Endothelial cell of umbilical vein (primary cell): Measurements from ENCODE around the gene SOCS3. TPM values are rescaled to one million over a fixed set of nuclear protein-coding genes. Genes with fewer than 3 reads are reported as not detected.

Experiments
- BruUV-seq: library from RNA; stranded (reverse); fragments of 400-500 nt; replicated peaks from 2 replicates; lab custom pipeline; 2021; lab: Mats Ljungman, UMichigan
- CTCF ChIA-PET: fragments of 300-600, 350-600 bp; sonication (Branson Sonifier 250); formaldehyde crosslinking; loops from one replicate; lab custom pipeline; 2021; ENCODE audit warnings: antibody characterized with exemption, inconsistent platforms; lab: Charles Lee
- POLR2A ChIA-PET: fragments of 300-600, 350-600 bp; sonication (Branson Sonifier 250); formaldehyde crosslinking; loops from one replicate; lab custom pipeline; 2021; ENCODE audit warnings: antibody characterized with exemption, inconsistent platforms; lab: Charles Lee
- DNase-seq: peaks from one replicate; pipeline ENCODE4 v3.0.0-alpha.2; 2011; ENCODE audit warnings: low read depth, low spot score
- FAIRE-seq: peaks from 2 replicates; lab custom pipeline; 2011; peaks lifted over from hg19 to GRCh38; lab: Jason Lieb, UNC
- H2AFZ ChIP-seq: 2 replicates; pipeline ENCODE4 v1.6.0; 2012; ENCODE audit warnings: low read depth, low read length, control low read depth, inconsistent platforms
- H3K27ac ChIP-seq: 2 replicates; pipeline ENCODE4 v1.5.1; 2011; ENCODE audit warnings: low read depth, mild to moderate bottlenecking, control low read depth, low read length, moderate library complexity; ENCODE audit not compliant: insufficient read depth
- H3K27me3 ChIP-seq, 2 experiments: 2 replicates each; pipeline versions ENCODE4 v1.6.0 to v1.6.1; 2011; ENCODE audit warnings: low read length in 2 of 2, mixed read lengths in 1 of 2; ENCODE audit not compliant: control insufficient read depth in 2 of 2, insufficient read depth in 2 of 2
- H3K36me3 ChIP-seq, 2 experiments: 2 replicates in 1 of 2; 3 replicates in 1 of 2; pipeline ENCODE4 v1.5.1; 2011; ENCODE audit warnings: low read length in 2 of 2, mild to moderate bottlenecking in 1 of 2, moderate library complexity in 1 of 2; ENCODE audit not compliant: control insufficient read depth in 2 of 2, insufficient read depth in 2 of 2; ENCODE audit errors: extremely low read depth in 1 of 2
- H3K4me1 ChIP-seq: 3 replicates; pipeline ENCODE4 v1.5.1; 2011; ENCODE audit warnings: mild to moderate bottlenecking, low read length; ENCODE audit not compliant: control insufficient read depth, insufficient read depth; ENCODE audit errors: extremely low read depth
- H3K4me2 ChIP-seq: 2 replicates; pipeline ENCODE4 v1.6.1; 2011; ENCODE audit warnings: low read length, control low read depth, mixed read lengths; ENCODE audit not compliant: insufficient read depth
- H3K4me3 ChIP-seq, 3 experiments: fragments of 200-600 bp in 1 of 3; sonication (generic), shearing (Covaris generic) in 1 of 3; replicated peaks in 1 of 3; 2 replicates each; pipeline ENCODE4 v1.5.1; 2011 to 2016; ENCODE audit warnings: control low read depth in 3 of 3, low read length in 3 of 3, mild to moderate bottlenecking in 2 of 3, inconsistent platforms in 1 of 3, low read depth in 1 of 3, moderate library complexity in 1 of 3; ENCODE audit not compliant: insufficient read depth in 1 of 3
- H3K79me2 ChIP-seq: 2 replicates; pipeline ENCODE4 v1.6.0; 2012; ENCODE audit warnings: low read length, inconsistent platforms; ENCODE audit not compliant: control insufficient read depth, insufficient read depth
- H3K9ac ChIP-seq: replicated peaks from 2 replicates; pipeline ENCODE3; 2011; ENCODE audit warnings: low read length, control low read depth; ENCODE audit not compliant: insufficient read depth; ENCODE audit errors: extremely low read depth
- H3K9me1 ChIP-seq: replicated peaks from 3 replicates; pipeline ENCODE4 v1.6.0; 2011; ENCODE audit warnings: mild to moderate bottlenecking, low read length; ENCODE audit not compliant: control insufficient read depth, insufficient read depth; ENCODE audit errors: extremely low read depth
- H3K9me3 ChIP-seq: replicated peaks from 2 replicates; pipeline ENCODE4 v1.5.1; 2012; ENCODE audit warnings: low read length, inconsistent platforms; ENCODE audit not compliant: control insufficient read depth, insufficient read depth
- H4K20me1 ChIP-seq: replicated peaks from 2 replicates; pipeline ENCODE3; 2011; ENCODE audit warnings: mild to moderate bottlenecking, low read length; ENCODE audit not compliant: control insufficient read depth, insufficient read depth; ENCODE audit errors: extremely low read depth
- CTCF ChIP-seq, 2 donors: IDR thresholded peaks; 1 replicate in 1 of 2; 2 replicates in 1 of 2; pipeline ENCODE4 v1.5.1; 2011; ENCODE audit warnings: low read length in 2 of 2, mild to moderate bottlenecking in 2 of 2, moderate library complexity in 2 of 2, control low read depth in 1 of 2, inconsistent platforms in 1 of 2, low read depth in 1 of 2; ENCODE audit not compliant: insufficient read depth in 1 of 2; ENCODE audit errors: extremely low read depth in 1 of 2
- EZH2 ChIP-seq: IDR thresholded peaks from 2 replicates; pipeline ENCODE4 v1.6.1; 2012; ENCODE audit warnings: borderline replicate concordance, low read depth, mild to moderate bottlenecking, moderate library complexity, low read length, inconsistent platforms; ENCODE audit not compliant: severe bottlenecking
- FOS ChIP-seq: IDR thresholded peaks from 2 replicates; pipeline ENCODE4 v1.6.1; 2011; ENCODE audit warnings: mild to moderate bottlenecking, low read length, moderate library complexity, borderline replicate concordance; ENCODE audit not compliant: insufficient read depth
- GATA2 ChIP-seq: IDR thresholded peaks from 2 replicates; pipeline ENCODE4 v1.7.0; 2011; ENCODE audit warnings: low read depth, mild to moderate bottlenecking, moderate library complexity, mixed read lengths, low read length; ENCODE audit not compliant: insufficient read length, insufficient read depth
- JUN ChIP-seq: IDR thresholded peaks from 2 replicates; pipeline ENCODE4 v1.6.1; 2011; ENCODE audit warnings: borderline replicate concordance, low read depth; ENCODE audit not compliant: insufficient read length, insufficient read depth
- MAX ChIP-seq: IDR thresholded peaks from 2 replicates; pipeline ENCODE4 v1.6.1; 2011; ENCODE audit not compliant: insufficient read depth, insufficient read length
- POLR2A ChIP-seq: IDR thresholded peaks from 2 replicates; pipeline ENCODE4 v1.6.1; 2012; ENCODE audit warnings: low read depth, mild to moderate bottlenecking, control low read depth, low read length
- POLR2AphosphoS5 ChIP-seq: IDR thresholded peaks from 2 replicates; pipeline ENCODE4 v1.6.1; 2012; ENCODE audit warnings: low read depth, mild to moderate bottlenecking, control low read depth, low read length, moderate library complexity; ENCODE audit not compliant: insufficient read depth
- dilution Hi-C: fragments of 300-500 bp; cut with MboI; formaldehyde crosslinking; loops from one replicate; pipeline ENCODE4 v1.15.0; 2019; ENCODE audit warnings: low sequenced_read_pairs; ENCODE audit not compliant: extremely low pct_ligation_motif_present
- intact Hi-C: fragments of 100-400 bp; cut with micrococcal nuclease; formaldehyde crosslinking; loops from one replicate; pipeline ENCODE4 v1.10.0; 2022
- polyA plus RNA-seq, 4 experiments: library from polyadenylated mRNA; depleted of rRNA in 3 of 4; stranded (reverse) in 3 of 4; unstranded in 1 of 4; fragments of >200 nt; gene quantifications; 2 replicates each; pipeline versions ENCODE4 v1.2.1 to v1.2.3, GENCODE V29; 2011 to 2012; ENCODE audit warnings: missing spikeins in 1 of 4
- total RNA-seq: library from RNA; stranded (reverse); gene quantifications from 2 replicates; pipeline ENCODE4 v1.2.3, GENCODE V29; 2021

The SOCS3 gene
- total and polyA plus RNA-seq, 2 donors (not counting 3 experiments of a cell fraction or from before 2014, with no cell fraction given), result 6.2 to 14.3 TPM

- TF ChIP-seq JUN, result no peak
- no peaks in the 10 kb centered on the region for H3K9me1 ChIP-seq
- H3K27ac ChIP-seq, result no peak overlapping the region
- DNase-seq, result no peak
- no peaks in the 10 kb centered on the region for H3K79me2 ChIP-seq
- intact Hi-C loops (no loop called here), dilution Hi-C loops (no loop called here)
- ChIA-PET CTCF (interaction anchor here (1.1 to 4.2 kb wide), 3 partner anchors 9 to 54 kb away, joined by 3 to 22 read pairs (median 4); no protein-coding TSS in a partner anchor), POLR2A (no interaction called here)
- no peaks in the 10 kb centered on the region for H3K9me3 ChIP-seq
- no peak for FAIRE-seq
- peaks cover 10% of the 10 kb centered on the region for H3K4me1 ChIP-seq
- H2AFZ ChIP-seq, result no peak overlapping the region
- no peaks in the 10 kb centered on the region for H3K27me3 ChIP-seq
- no TSS peak for BruUV-seq
- no peaks in the 10 kb centered on the region for H4K20me1 ChIP-seq
- no peaks in the 10 kb centered on the region for H3K36me3 ChIP-seq
- no peak overlapping the region for H3K4me3 ChIP-seq
- H3K9ac ChIP-seq, result no peak overlapping the region
- no peak overlapping the region for H3K4me2 ChIP-seq
Observed at GRCh38 chr17:78368348-78368747, 8.5 kb upstream of the SOCS3 start.

- FAIRE-seq, result no peak
- Histone ChIP-seq H3K27ac (no peak overlapping the region), H3K9me1 (no peaks in the 10 kb centered on the region), H3K9me3 (no peaks in the 10 kb centered on the region), H3K27me3 (no peaks in the 10 kb centered on the region), H4K20me1 (no peaks in the 10 kb centered on the region), H3K4me2 (no peak overlapping the region), H3K4me3 (no peak overlapping the region), H3K9ac (no peak overlapping the region), H3K36me3 (no peaks in the 10 kb centered on the region), H3K4me1 (peaks cover 10% of the 10 kb centered on the region), H2AFZ (no peak overlapping the region), H3K79me2 (no peaks in the 10 kb centered on the region)
- DNase-seq, result no peak
- ChIA-PET CTCF (interaction anchor here (1.2 to 4.2 kb wide), 2 partner anchors 15 to 55 kb away, joined by 3 to 22 read pairs; no protein-coding TSS in a partner anchor), POLR2A (no interaction called here)
- no peak for TF ChIP-seq POLR2A
- TF ChIP-seq GATA2, result no peak
- TF ChIP-seq MAX, result no peak
- TF ChIP-seq JUN, result no peak
- no peak for TF ChIP-seq POLR2AphosphoS5
- TF ChIP-seq CTCF (IDR thresholded peaks at IDR 0.05; ENCODE audit: extremely low read depth in 1 of 2, insufficient read depth in 1 of 2, low read depth in 1 of 2, low read length in 2 of 2), result no peak
- TF ChIP-seq EZH2, result no peak
- TF ChIP-seq FOS, result no peak
- intact Hi-C loops, result no loop called here
- dilution Hi-C loops, result no loop called here
- BruUV-seq, result no TSS peak
Observed at GRCh38 chr17:78367193-78367592, 7.3 kb upstream of the SOCS3 start.
